Breast epithelium (tissue), 3 donors: Measurements from ENCODE around the gene LCN2.

Experiments
- POLR2A ChIP-seq: fragments of 450-650 bp; IDR thresholded peaks from one replicate; pipeline ENCODE4 v1.6.1; 2016; ENCODE audit warnings: antibody characterized with exemption, mild to moderate bottlenecking, moderate library complexity
- TF ChIP-seq, protein P1 (sequence below), 3 donors: fragments of 450-650 bp; IDR thresholded peaks; one replicate each; pipeline ENCODE4 v1.5.1; 2016 to 2017; ENCODE audit warnings: antibody characterized with exemption in 3 of 3, mild to moderate bottlenecking in 3 of 3, moderate library complexity in 3 of 3

GRCh38 chr9:128106181-128106939 is 42.9 kb upstream of the LCN2 start:
- TF ChIP-seq, protein P1, sequence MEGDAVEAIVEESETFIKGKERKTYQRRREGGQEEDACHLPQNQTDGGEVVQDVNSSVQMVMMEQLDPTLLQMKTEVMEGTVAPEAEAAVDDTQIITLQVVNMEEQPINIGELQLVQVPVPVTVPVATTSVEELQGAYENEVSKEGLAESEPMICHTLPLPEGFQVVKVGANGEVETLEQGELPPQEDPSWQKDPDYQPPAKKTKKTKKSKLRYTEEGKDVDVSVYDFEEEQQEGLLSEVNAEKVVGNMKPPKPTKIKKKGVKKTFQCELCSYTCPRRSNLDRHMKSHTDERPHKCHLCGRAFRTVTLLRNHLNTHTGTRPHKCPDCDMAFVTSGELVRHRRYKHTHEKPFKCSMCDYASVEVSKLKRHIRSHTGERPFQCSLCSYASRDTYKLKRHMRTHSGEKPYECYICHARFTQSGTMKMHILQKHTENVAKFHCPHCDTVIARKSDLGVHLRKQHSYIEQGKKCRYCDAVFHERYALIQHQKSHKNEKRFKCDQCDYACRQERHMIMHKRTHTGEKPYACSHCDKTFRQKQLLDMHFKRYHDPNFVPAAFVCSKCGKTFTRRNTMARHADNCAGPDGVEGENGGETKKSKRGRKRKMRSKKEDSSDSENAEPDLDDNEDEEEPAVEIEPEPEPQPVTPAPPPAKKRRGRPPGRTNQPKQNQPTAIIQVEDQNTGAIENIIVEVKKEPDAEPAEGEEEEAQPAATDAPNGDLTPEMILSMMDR (IDR thresholded peaks at IDR 0.05), result no peak
- no peak for TF ChIP-seq POLR2A
